SK-N-SH (cell line): Measurements from ENCODE around the gene SLC15A1. TPM values are rescaled to one million over a fixed set of nuclear protein-coding genes. Genes with fewer than 3 reads are reported as not detected.

Source experiments
- CTCF ChIA-PET: fragments of 300-600, 350-600 bp; formaldehyde crosslinking; extraction: SDS; loops from one replicate; lab custom pipeline; 2021; lab: Yijun Ruan, JAX
- POLR2A ChIA-PET: fragments of 350-600 bp; sonication (Branson Sonifier 250); formaldehyde crosslinking; extraction: SDS; loops from one replicate; lab custom pipeline; 2020; ENCODE audit warnings: antibody characterized with exemption, inconsistent platforms; lab: Yijun Ruan, JAX
- DNase-seq: peaks from one replicate; pipeline ENCODE4 v3.0.0; 2012
- H2AFZ ChIP-seq: fragments of 200-600 bp; sonication (generic); 2 replicates; pipeline ENCODE4 v1.8.1; 2016; ENCODE audit warnings: antibody characterized with exemption, mild to moderate bottlenecking, low read depth
- H3F3A ChIP-seq: fragments of 200-600 bp; sonication (generic); replicated peaks from 2 replicates; pipeline ENCODE3; 2016; ENCODE audit warnings: antibody characterized with exemption, mild to moderate bottlenecking; ENCODE audit not compliant: insufficient read depth
- H3K27ac ChIP-seq, 2 experiments: fragments of 200-500 bp in 1 of 2; fragments of 200-600 bp in 1 of 2; sonication (Bioruptor generic) in 1 of 2; sonication (generic), shearing (Covaris generic) in 1 of 2; 2 replicates each; pipeline versions ENCODE4 v1.5.1 to v1.6.1; 2014 to 2016; ENCODE audit warnings: low read depth in 2 of 2, inconsistent platforms in 1 of 2, low read length in 1 of 2, mild to moderate bottlenecking in 1 of 2, mixed read lengths in 1 of 2
- H3K27me3 ChIP-seq: fragments of 200-600 bp; sonication (generic), shearing (Covaris generic); 2 replicates; pipeline ENCODE4 v1.6.1; 2016; ENCODE audit warnings: mixed run types; ENCODE audit not compliant: insufficient read depth
- H3K36me3 ChIP-seq, 2 experiments: fragments of 200-500 bp in 1 of 2; fragments of 200-600 bp in 1 of 2; sonication (Bioruptor generic) in 1 of 2; sonication (generic) in 1 of 2; replicated peaks in 1 of 2; 2 replicates each; pipeline versions ENCODE3 to v1.5.1; 2014 to 2016; ENCODE audit warnings: low read length in 1 of 2, mild to moderate bottlenecking in 1 of 2; ENCODE audit not compliant: insufficient read depth in 2 of 2, control insufficient read depth in 1 of 2
- H3K4me1 ChIP-seq, 2 experiments: fragments of 200-500 bp in 1 of 2; fragments of 200-600 bp in 1 of 2; sonication (Bioruptor generic) in 1 of 2; sonication (generic), shearing (Covaris generic) in 1 of 2; 2 replicates each; pipeline versions ENCODE4 v1.5.1 to v1.6.1; 2014 to 2016; ENCODE audit warnings: low read depth in 1 of 2, low read length in 1 of 2, mixed run types in 1 of 2; ENCODE audit not compliant: insufficient read depth in 2 of 2, control insufficient read depth in 1 of 2
- H3K4me2 ChIP-seq: fragments of 200-600 bp; sonication (generic), shearing (Covaris generic); 2 replicates; pipeline ENCODE4 v1.6.1; 2017; ENCODE audit warnings: mixed run types
- H3K4me3 ChIP-seq, 2 experiments: fragments of 200-500 bp in 1 of 2; fragments of 200-600 bp in 1 of 2; sonication (Bioruptor generic) in 1 of 2; sonication (generic), shearing (Covaris generic) in 1 of 2; 2 replicates each; pipeline versions ENCODE4 v1.5.1 to v1.8.1; 2014 to 2016; ENCODE audit warnings: low read depth in 2 of 2, inconsistent platforms in 1 of 2, low read length in 1 of 2, mild to moderate bottlenecking in 1 of 2, mixed read lengths in 1 of 2, moderate library complexity in 1 of 2
- H3K79me2 ChIP-seq: fragments of 200-600 bp; sonication (generic); 2 replicates; pipeline ENCODE4 v1.8.1; 2017; ENCODE audit warnings: mild to moderate bottlenecking; ENCODE audit not compliant: insufficient read depth
- H3K9ac ChIP-seq: fragments of 200-600 bp; sonication (generic); 2 replicates; pipeline ENCODE4 v1.6.1; 2017; ENCODE audit warnings: mixed run types
- H3K9me2 ChIP-seq: fragments of 200-600 bp; sonication (generic); 2 replicates; pipeline ENCODE4 v1.6.1; 2017; ENCODE audit warnings: mixed run types
- H3K9me3 ChIP-seq: fragments of 200-600 bp; sonication (generic); 2 replicates; pipeline ENCODE4 v1.6.1; 2017; ENCODE audit warnings: mixed run types, mild to moderate bottlenecking, moderate library complexity
- H4K20me1 ChIP-seq: fragments of 200-600 bp; sonication (generic); 2 replicates; pipeline ENCODE4 v1.6.1; 2017; ENCODE audit warnings: mild to moderate bottlenecking, mixed run types; ENCODE audit not compliant: insufficient read depth
- CHD2 ChIP-seq: fragments of 150-350 bp; IDR thresholded peaks from 2 replicates; pipeline ENCODE4 v1.6.1; 2018; ENCODE audit warnings: low read length; ENCODE audit not compliant: partially characterized antibody
- EP300 ChIP-seq, 2 experiments: IDR thresholded peaks; 2 replicates each; pipeline versions ENCODE4 v1.4.0 to v1.6.1; 2012; ENCODE audit warnings: borderline replicate concordance in 1 of 2, low read depth in 1 of 2, low read length in 1 of 2
- FOSL2 ChIP-seq: IDR thresholded peaks from 2 replicates; pipeline ENCODE4 v1.4.0; 2012; ENCODE audit warnings: low read depth, mild to moderate bottlenecking, moderate library complexity, borderline replicate concordance
- FOXM1 ChIP-seq: IDR thresholded peaks from 2 replicates; pipeline ENCODE4 v1.4.0; 2012; ENCODE audit warnings: low read depth, mild to moderate bottlenecking
- GATA2 ChIP-seq: sonication (generic); formaldehyde crosslinking; IDR thresholded peaks from 2 replicates; pipeline ENCODE4 v1.5.0; 2020; ENCODE audit warnings: mild to moderate bottlenecking, missing genetic modification reagents
- IRF3 ChIP-seq: fragments of 150-350 bp; IDR thresholded peaks from 2 replicates; pipeline ENCODE4 v1.6.1; 2016; ENCODE audit warnings: mild to moderate bottlenecking, low read depth, low read length
- MEF2A ChIP-seq: IDR thresholded peaks from 2 replicates; pipeline ENCODE4 v1.4.0; 2012; ENCODE audit warnings: low read depth, borderline replicate concordance
- MXI1 ChIP-seq: IDR thresholded peaks from 2 replicates; pipeline ENCODE4 v1.6.1; 2012; ENCODE audit warnings: mild to moderate bottlenecking, low read depth, low read length, improper control_type of control experiment
- REST ChIP-seq: IDR thresholded peaks from 2 replicates; pipeline ENCODE4 v1.6.1; 2012; ENCODE audit warnings: mild to moderate bottlenecking, low read depth, low read length, moderate library complexity
- SIN3A ChIP-seq: IDR thresholded peaks from 2 replicates; pipeline ENCODE4 v1.6.1; 2012; ENCODE audit warnings: low read depth, mild to moderate bottlenecking, low read length, moderate library complexity, borderline replicate concordance
- TAF1 ChIP-seq: IDR thresholded peaks from 2 replicates; pipeline ENCODE4 v1.6.1; 2012; ENCODE audit warnings: low read depth, mild to moderate bottlenecking, low read length, moderate library complexity, borderline replicate concordance
- TCF12 ChIP-seq: IDR thresholded peaks from 2 replicates; pipeline ENCODE4 v1.4.0; 2012
- ZBTB33 ChIP-seq: IDR thresholded peaks from 2 replicates; pipeline ENCODE4 v1.4.0; 2012; ENCODE audit warnings: low read depth, borderline replicate concordance
- WGBS: methylation state at CpG from one replicate; pipeline ENCODE4 v1.1.6; 2017; ENCODE audit warnings: low lambda C conversion rate; 5-methylcytosine and 5-hydroxymethylcytosine counted together
- polyA plus RNA-seq, 3 experiments: library from polyadenylated mRNA; depleted of rRNA; stranded (reverse); fragments of >200 nt; gene quantifications; 2 replicates each; pipeline ENCODE4 v1.2.3, GENCODE V29; 2012

SLC15A1 gene
- polyA plus RNA-seq, 1 of the 3 experiments (the other 2 are of a cell fraction) = not detected

- POLR2A ChIA-PET = no interaction called here
- Histone ChIP-seq H3K9me2 (no peaks in the 10 kb centered on the region), H3K4me2 (no peak overlapping the region), H3K4me1 (peaks cover 0 to 6% of the 10 kb centered on the region in 2 experiments; a peak in 1 of 4 replicates), H3K36me3 (no peaks in the 10 kb centered on the region), H3K9ac (no peak overlapping the region), H3K79me2 (no peaks in the 10 kb centered on the region), H3K27ac (no peak overlapping the region), H3K27me3 (no peaks in the 10 kb centered on the region; the same call in 1 of the 2 replicates), H3K9me3 (no peaks in the 10 kb centered on the region)
- DNase-seq = no peak
- 71% methylated on average over 3 of the region's 3 CpGs for WGBS
- CTCF ChIA-PET = interaction anchor here (0.6 to 2.0 kb wide), 3 partner anchors 159 to 236 kb away, joined by 3 to 6 read pairs (median 4); no protein-coding TSS in a partner anchor
- TF ChIP-seq MXI1 (no peak), SIN3A (no peak), FOXM1 (no peak), TAF1 (no peak), FOSL2 (no peak), ZBTB33 (no peak), TCF12 (no peak), CHD2 (no peak), GATA2 (CRISPR knock-in tag) (no peak), EP300 (IDR thresholded peaks at IDR 0.05; ENCODE audit: borderline replicate concordance in 1 of 2, low read depth in 1 of 2, low read length in 1 of 2) (no peak), MEF2A (no peak), IRF3 (no peak), REST (no peak)
- TF ChIP-seq, all 33 proteins: peak for 0
- H2AFZ ChIP-seq = no peak overlapping the region
- no peak overlapping the region for H3K4me3 ChIP-seq
- H4K20me1 ChIP-seq = no peaks in the 10 kb centered on the region
- no peaks in the 10 kb centered on the region for H3F3A ChIP-seq
Measured at GRCh38 chr13:98681049-98681448, 71.4 kb downstream of the SLC15A1 start.
